DOHH2 (cell line): ENCODE data around the gene UGT1A3.

ENCODE experiments used
- H3F3A ChIP-seq: fragments of 200-600 bp; sonication (generic), shearing (Covaris generic); 2 replicates; pipeline ENCODE4 v1.6.0; 2016; ENCODE audit warnings: antibody characterized with exemption, mild to moderate bottlenecking; ENCODE audit not compliant: control insufficient read depth, insufficient read depth
- H3K27ac ChIP-seq: fragments of 200-600 bp; sonication (generic); 2 replicates; pipeline ENCODE4 v1.5.1; 2014; ENCODE audit warnings: low read depth, mild to moderate bottlenecking, low read length, moderate library complexity
- H3K27me3 ChIP-seq: fragments of 200-600 bp; sonication (generic); 2 replicates; pipeline ENCODE4 v1.6.1; 2014; ENCODE audit warnings: mild to moderate bottlenecking, low read length, mixed read lengths; ENCODE audit not compliant: control insufficient read depth
- H3K36me3 ChIP-seq: fragments of 200-600 bp; sonication (generic); 2 replicates; pipeline ENCODE4 v1.6.1; 2014; ENCODE audit warnings: mild to moderate bottlenecking, low read length, moderate library complexity, mixed read lengths; ENCODE audit not compliant: control insufficient read depth
- H3K4me1 ChIP-seq: fragments of 200-600 bp; sonication (generic); 2 replicates; pipeline ENCODE4 v1.6.1; 2014; ENCODE audit warnings: mild to moderate bottlenecking, low read length, mixed read lengths; ENCODE audit not compliant: control insufficient read depth
- H3K4me2 ChIP-seq: fragments of 200-600 bp; sonication (generic); 2 replicates; pipeline ENCODE4 v1.6.0; 2014; ENCODE audit warnings: mild to moderate bottlenecking, low read length, moderate library complexity
- H3K4me3 ChIP-seq: fragments of 200-600 bp; sonication (generic); 2 replicates; pipeline ENCODE4 v1.5.1; 2014; ENCODE audit warnings: mild to moderate bottlenecking, low read length, mixed read lengths
- H3K79me2 ChIP-seq: fragments of 200-600 bp; sonication (generic); 2 replicates; pipeline ENCODE4 v1.6.1; 2014; ENCODE audit warnings: mild to moderate bottlenecking, low read length, mixed read lengths; ENCODE audit not compliant: control insufficient read depth
- H3K9me2 ChIP-seq: fragments of 200-600 bp; sonication (generic); replicated peaks from 2 replicates; pipeline ENCODE4 v1.6.1; 2014; ENCODE audit warnings: mild to moderate bottlenecking, low read length, mixed read lengths; ENCODE audit not compliant: control insufficient read depth
- H3K9me3 ChIP-seq: fragments of 200-600 bp; sonication (generic); 2 replicates; pipeline ENCODE4 v1.6.1; 2014; ENCODE audit warnings: antibody characterized with exemption, low read length, mixed read lengths; ENCODE audit not compliant: control insufficient read depth, insufficient read depth
- H4K20me1 ChIP-seq: fragments of 200-600 bp; sonication (generic); 2 replicates; pipeline ENCODE4 v1.6.0; 2014; ENCODE audit warnings: low read depth, mild to moderate bottlenecking, antibody characterized with exemption, low read length, moderate library complexity; ENCODE audit not compliant: control insufficient read depth, insufficient read depth
- EZH2phosphoT487 ChIP-seq: fragments of 200-600 bp; sonication (generic); IDR thresholded peaks from 2 replicates; pipeline ENCODE4 v1.6.1; 2017; ENCODE audit warnings: borderline replicate concordance, mild to moderate bottlenecking, antibody characterized with exemption, low read length, moderate library complexity, mixed read lengths
- TF ChIP-seq, protein P1 (sequence below): fragments of 200-600 bp; sonication (generic); IDR thresholded peaks from one replicate; pipeline ENCODE4 v1.5.1; 2014; ENCODE audit warnings: antibody characterized with exemption, mild to moderate bottlenecking, low read depth, low read length; ENCODE audit not compliant: poor library complexity, severe bottlenecking

Gene UGT1A3

DNA sequence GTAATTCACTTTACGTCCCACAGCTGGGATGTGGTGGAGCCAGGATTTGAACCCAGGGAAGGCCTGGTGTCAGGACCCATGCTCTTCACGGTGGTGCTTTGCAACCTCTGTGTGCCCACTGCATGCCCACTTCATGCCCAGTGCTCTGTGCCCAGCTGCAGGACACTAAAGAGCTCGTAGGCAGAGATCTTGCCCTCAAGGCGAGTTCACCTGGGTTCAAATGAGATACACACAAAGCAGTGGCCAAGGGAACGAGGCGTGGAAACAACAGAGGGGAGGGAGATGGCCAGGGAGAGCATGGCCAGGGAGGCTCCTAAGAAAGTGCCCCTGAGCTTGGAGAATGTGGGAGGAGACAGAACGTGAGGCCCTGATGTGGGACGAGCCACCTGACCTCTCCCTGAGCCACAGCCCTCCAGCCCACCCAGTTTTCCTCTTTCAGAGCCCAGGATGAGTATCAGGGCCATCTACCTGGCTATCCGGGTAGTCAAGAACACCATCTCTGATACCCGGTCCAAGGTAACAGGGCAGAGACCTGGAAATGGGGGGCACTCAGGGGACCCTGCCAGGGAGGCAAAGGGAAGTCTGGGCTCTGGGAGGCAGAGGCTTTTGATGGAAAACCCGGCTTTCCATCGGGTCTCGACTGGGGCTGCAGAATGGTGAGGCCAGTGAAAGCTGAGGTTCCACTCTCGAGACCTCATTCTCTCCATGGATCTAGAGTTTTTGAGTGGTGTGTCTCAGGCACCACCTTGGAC, 69.7 kb downstream of the UGT1A3 start:
- no peaks in the 10 kb centered on the region for H4K20me1 ChIP-seq
- no peaks in the 10 kb centered on the region for H3K9me2 ChIP-seq
- TF ChIP-seq, protein P1, sequence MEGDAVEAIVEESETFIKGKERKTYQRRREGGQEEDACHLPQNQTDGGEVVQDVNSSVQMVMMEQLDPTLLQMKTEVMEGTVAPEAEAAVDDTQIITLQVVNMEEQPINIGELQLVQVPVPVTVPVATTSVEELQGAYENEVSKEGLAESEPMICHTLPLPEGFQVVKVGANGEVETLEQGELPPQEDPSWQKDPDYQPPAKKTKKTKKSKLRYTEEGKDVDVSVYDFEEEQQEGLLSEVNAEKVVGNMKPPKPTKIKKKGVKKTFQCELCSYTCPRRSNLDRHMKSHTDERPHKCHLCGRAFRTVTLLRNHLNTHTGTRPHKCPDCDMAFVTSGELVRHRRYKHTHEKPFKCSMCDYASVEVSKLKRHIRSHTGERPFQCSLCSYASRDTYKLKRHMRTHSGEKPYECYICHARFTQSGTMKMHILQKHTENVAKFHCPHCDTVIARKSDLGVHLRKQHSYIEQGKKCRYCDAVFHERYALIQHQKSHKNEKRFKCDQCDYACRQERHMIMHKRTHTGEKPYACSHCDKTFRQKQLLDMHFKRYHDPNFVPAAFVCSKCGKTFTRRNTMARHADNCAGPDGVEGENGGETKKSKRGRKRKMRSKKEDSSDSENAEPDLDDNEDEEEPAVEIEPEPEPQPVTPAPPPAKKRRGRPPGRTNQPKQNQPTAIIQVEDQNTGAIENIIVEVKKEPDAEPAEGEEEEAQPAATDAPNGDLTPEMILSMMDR: no peak
- no peak for TF ChIP-seq EZH2phosphoT487
- H3K79me2 ChIP-seq: no peaks in the 10 kb centered on the region
- no peak overlapping the region for H3K4me2 ChIP-seq
- H3K4me1 ChIP-seq: peaks cover 9% of the 10 kb centered on the region
- no peak overlapping the region for H3K27ac ChIP-seq
- H3F3A ChIP-seq: no peaks in the 10 kb centered on the region
- H3K4me3 ChIP-seq: no peak overlapping the region
- peaks cover 3% of the 10 kb centered on the region; the same call in 1 of the 2 replicates for H3K27me3 ChIP-seq
- H3K9me3 ChIP-seq: no peaks in the 10 kb centered on the region
- H3K36me3 ChIP-seq: no peaks in the 10 kb centered on the region

DNA sequence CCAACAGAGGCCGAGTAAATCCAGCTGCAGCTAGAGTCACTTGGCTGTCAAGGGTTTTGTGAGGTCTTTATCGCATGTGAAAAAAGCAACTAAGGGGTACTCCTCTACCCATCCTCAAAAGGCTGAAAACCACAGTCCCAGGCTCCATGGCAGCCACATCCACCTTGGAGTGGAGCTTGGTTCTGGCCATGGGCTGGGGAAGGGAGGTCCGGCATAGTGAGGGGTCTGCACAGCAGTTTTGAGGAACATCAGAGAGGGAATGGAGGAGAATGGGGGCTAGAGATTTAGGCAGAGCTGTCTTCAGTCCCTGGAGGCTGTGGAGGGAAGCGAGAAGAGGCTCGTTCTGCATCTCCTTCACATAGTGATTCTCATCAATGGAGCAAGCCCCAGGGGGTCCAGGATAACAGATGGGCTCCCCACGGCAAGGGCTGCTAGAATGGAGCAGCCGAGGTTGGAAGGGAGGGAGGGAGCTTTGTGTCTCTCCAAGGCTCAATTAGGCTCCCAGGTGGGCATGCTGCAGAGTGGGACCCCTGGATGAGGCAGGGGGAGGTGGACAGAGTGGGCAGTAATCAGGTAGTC, 70.3 kb downstream of the UGT1A3 start:
- no peak overlapping the region for H3K4me3 ChIP-seq
- no peak for TF ChIP-seq EZH2phosphoT487
- TF ChIP-seq, protein P1: no peak
- H3K4me2 ChIP-seq: no peak overlapping the region
- no peaks in the 10 kb centered on the region for H4K20me1 ChIP-seq
- peaks cover 9% of the 10 kb centered on the region for H3K4me1 ChIP-seq
- peaks cover 3% of the 10 kb centered on the region; the same call in 1 of the 2 replicates for H3K27me3 ChIP-seq
- H3K9me2 ChIP-seq: no peaks in the 10 kb centered on the region
- no peaks in the 10 kb centered on the region for H3K36me3 ChIP-seq
- H3K27ac ChIP-seq: no peak overlapping the region
- H3K79me2 ChIP-seq: no peaks in the 10 kb centered on the region
- H3K9me3 ChIP-seq: no peaks in the 10 kb centered on the region
- H3F3A ChIP-seq: no peaks in the 10 kb centered on the region

DNA sequence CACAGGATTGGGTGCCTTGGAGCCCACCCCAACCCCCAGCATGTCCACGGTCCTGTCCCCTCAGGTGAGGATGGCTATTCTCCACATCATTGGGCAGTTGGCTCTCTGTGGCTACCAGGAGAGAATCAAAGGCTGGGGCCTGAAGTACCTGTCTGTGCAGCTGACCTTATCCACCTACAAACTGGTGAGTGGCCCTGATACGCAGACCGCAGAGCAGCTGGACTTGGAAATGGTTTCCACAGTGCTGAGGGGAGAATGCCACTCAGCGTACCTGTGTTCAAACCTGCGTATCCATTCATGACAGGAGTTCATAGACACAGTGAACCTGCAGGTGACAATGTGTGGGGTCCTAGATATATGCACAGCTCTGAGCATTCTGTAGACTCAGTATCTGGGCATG, 70.9 kb downstream of the UGT1A3 start:
- no peak overlapping the region for H3K27ac ChIP-seq
- TF ChIP-seq, protein P1: no peak
- TF ChIP-seq EZH2phosphoT487: no peak
- no peaks in the 10 kb centered on the region for H3F3A ChIP-seq
- H3K4me1 ChIP-seq: peaks cover 9% of the 10 kb centered on the region
- H4K20me1 ChIP-seq: no peaks in the 10 kb centered on the region
- no peaks in the 10 kb centered on the region for H3K36me3 ChIP-seq
- H3K4me3 ChIP-seq: no peak overlapping the region
- H3K9me2 ChIP-seq: no peaks in the 10 kb centered on the region
- no peaks in the 10 kb centered on the region for H3K9me3 ChIP-seq
- no peaks in the 10 kb centered on the region for H3K79me2 ChIP-seq
- no peak overlapping the region for H3K4me2 ChIP-seq
- H3K27me3 ChIP-seq: peaks cover 3% of the 10 kb centered on the region; the same call in 1 of the 2 replicates
